Ovary (tissue), 10 donors: Measurements from ENCODE around the gene NPC2. TPM values are rescaled to one million over a fixed set of nuclear protein-coding genes. Genes with fewer than 3 reads are reported as not detected.

ENCODE experiments used
- DNase-seq, 5 donors: peaks; one replicate each; pipeline ENCODE4 v3.0.0-alpha.2; 2019 to 2020
- H3K27ac ChIP-seq, 2 donors: fragments of 200-600 bp; one replicate each; pipeline versions ENCODE4 v1.5.1 to v1.8.0; 2019 to 2022
- H3K27me3 ChIP-seq: fragments of 200-600 bp; one replicate; pipeline ENCODE4 v1.8.0; 2022
- H3K36me3 ChIP-seq: fragments of 200-600 bp; sonication (generic); one replicate; pipeline ENCODE4 v1.5.1; 2019
- H3K4me1 ChIP-seq: one replicate; pipeline ENCODE4 v1.8.1; 2013; ENCODE audit warnings: mild to moderate bottlenecking, moderate library complexity; ENCODE audit not compliant: insufficient read depth
- H3K4me3 ChIP-seq: fragments of 200-600 bp; sonication (generic); one replicate; pipeline ENCODE4 v1.5.1; 2017
- H3K9me3 ChIP-seq, 2 donors: fragments of 200-600 bp in 1 of 2; sonication (generic) in 1 of 2; one replicate each; pipeline versions ENCODE4 v1.5.1 to v1.8.1; 2013 to 2019; ENCODE audit warnings: mild to moderate bottlenecking in 1 of 2, moderate library complexity in 1 of 2
- EP300 ChIP-seq: sonication (generic); formaldehyde crosslinking; IDR thresholded peaks from one replicate; pipeline ENCODE4 v1.6.1; 2017; ENCODE audit warnings: antibody characterized with exemption
- POLR2A ChIP-seq: fragments of 450-650 bp; IDR thresholded peaks from one replicate; pipeline ENCODE4 v1.6.1; 2017; ENCODE audit warnings: antibody characterized with exemption, mild to moderate bottlenecking, moderate library complexity
- WGBS, 3 donors: extraction: QIAGEN DNeasy Blood & Tissue Kit in 1 of 3; methylation state at CpG; one replicate each; pipeline versions ENCODE4 v1.1.5 to v1.1.7; 2013 to 2017; 5-methylcytosine and 5-hydroxymethylcytosine counted together
- intact Hi-C, 4 donors: fragments of 100-400 bp; cut with DNase I; formaldehyde crosslinking; loops; one replicate each; pipeline versions ENCODE4 v1.11.0 to v1.15.1; 2022 to 2023
- long read RNA-seq, 3 donors: library from polyadenylated mRNA in 2 of 3; unstranded in 2 of 3; transcript quantifications; one replicate each; pipeline ENCODE4 v2.0.0 and lab custom pipeline, GENCODE V29; 2021 to 2026
- polyA plus RNA-seq, 2 donors: library from polyadenylated mRNA; stranded (reverse); fragments of 200-250 nt in 1 of 2; fragments of 350-450 nt in 1 of 2; fragmentation: Illumina TruSeq in 1 of 2; extraction: RNeasy Lipid Tissue Mini Kit (QIAGEN cat#74804) in 1 of 2; gene quantifications; one replicate each; pipeline ENCODE4 v1.2.3, GENCODE V29; 2013 to 2014
- total RNA-seq, 7 donors: library from RNA; depleted of rRNA in 2 of 7; stranded (reverse); fragments of >200 nt in 2 of 7; fragmentation: NEBNext Ultra II Directional in 3 of 7; extraction: Animal tissue kit (Norgen Biotek cat#: 25700) in 3 of 7; gene quantifications; one replicate each; pipeline versions ENCODE4 v1.1.0 to v1.2.4, GENCODE V29; 2016 to 2023
- TF ChIP-seq, protein P1 (sequence below), 3 donors: fragments of 450-650 bp in 2 of 3; fragments of 200-600 bp in 1 of 3; IDR thresholded peaks; one replicate each; pipeline versions ENCODE4 v1.5.1 to v1.8.0; 2016 to 2022; ENCODE audit warnings: antibody characterized with exemption in 3 of 3, mild to moderate bottlenecking in 1 of 3
- donor health status: DM: no; HTN: no; CAD: no; lungs with moderate emphysema.
- donor health status: DM: no; HTN: no; CAD: no.
- donor health status: Bipolar disorder and iron deficiency.
- donor health status: DM: yes; HTN: yes; CAD: no.
- donor health status: DM: no; HTN: no; CAD: no.
- donor health status: DM: yes; HTN: yes; CAD: no.

NPC2 gene
- total RNA-seq (100 to 1,000 TPM; 175 to 422 (median 222) TPM), polyA plus RNA-seq (100 to 1,000 TPM; 329 to 506 TPM)
- long read RNA-seq, donor 1, transcript NPC2-207 (5 exons, 1,035 nt), result major isoform, 271 of 275 reads
- long read RNA-seq, donor 1, partial matches to known transcripts, result 1 of 275 reads
- long read RNA-seq, donor 1, other reads (novel, unspliced or antisense), result 3 of 275 reads
- long read RNA-seq, donor 2, transcript NPC2-207 (5 exons, 1,035 nt), result major isoform, 204 of 272 reads
- long read RNA-seq, donor 2, partial matches to known transcripts, result 17 of 272 reads
- long read RNA-seq, donor 2, other reads (novel, unspliced or antisense), result 47 of 272 reads
- long read RNA-seq, donor 3, transcript NPC2-207 (5 exons, 1,035 nt), result major isoform, 209 of 221 reads
- long read RNA-seq, donor 3, partial matches to known transcripts, result 5 of 221 reads
- long read RNA-seq, donor 3, other reads (novel, unspliced or antisense), result 6 of 221 reads

- Histone ChIP-seq H3K27ac (peak within 1 kb of the TSS; percentile 80 to 82), H3K4me3 (peak within 1 kb of the TSS; percentile 87), H3K4me1 (peaks cover 5% of the 10 kb centered on the region), H3K9me3 (no peaks in the 10 kb centered on the region), H3K27me3 (no peaks in the 10 kb centered on the region), H3K36me3 (no peaks in the 10 kb centered on the region)
- 0% methylated on average over 29 to 35 of the region's 35 CpGs for WGBS, 3 donors
- intact Hi-C loops, result loop anchor here in 1 of 4 donors (5.0 kb wide), 1 partner anchor 119 kb away; the partner anchor contains the start of gene LTBP2
- no peak for TF ChIP-seq EP300
- peak; percentile 62 for TF ChIP-seq POLR2A
- DNase-seq, result no peak
Observed at GRCh38 chr14:74492776-74493342, at the start of gene NPC2. NPC2 (minus strand) TSS chr14:74493305; CDS start chr14:74493274, 31 bp downstream.

- H3K4me1 ChIP-seq, result no peaks in the 10 kb centered on the region
- H3K4me3 ChIP-seq, result no peak overlapping the region
- peak in 1 of 5 donors; percentile 31 for DNase-seq
- TF ChIP-seq EP300 (no peak), POLR2A (no peak)
- TF ChIP-seq, protein P1, sequence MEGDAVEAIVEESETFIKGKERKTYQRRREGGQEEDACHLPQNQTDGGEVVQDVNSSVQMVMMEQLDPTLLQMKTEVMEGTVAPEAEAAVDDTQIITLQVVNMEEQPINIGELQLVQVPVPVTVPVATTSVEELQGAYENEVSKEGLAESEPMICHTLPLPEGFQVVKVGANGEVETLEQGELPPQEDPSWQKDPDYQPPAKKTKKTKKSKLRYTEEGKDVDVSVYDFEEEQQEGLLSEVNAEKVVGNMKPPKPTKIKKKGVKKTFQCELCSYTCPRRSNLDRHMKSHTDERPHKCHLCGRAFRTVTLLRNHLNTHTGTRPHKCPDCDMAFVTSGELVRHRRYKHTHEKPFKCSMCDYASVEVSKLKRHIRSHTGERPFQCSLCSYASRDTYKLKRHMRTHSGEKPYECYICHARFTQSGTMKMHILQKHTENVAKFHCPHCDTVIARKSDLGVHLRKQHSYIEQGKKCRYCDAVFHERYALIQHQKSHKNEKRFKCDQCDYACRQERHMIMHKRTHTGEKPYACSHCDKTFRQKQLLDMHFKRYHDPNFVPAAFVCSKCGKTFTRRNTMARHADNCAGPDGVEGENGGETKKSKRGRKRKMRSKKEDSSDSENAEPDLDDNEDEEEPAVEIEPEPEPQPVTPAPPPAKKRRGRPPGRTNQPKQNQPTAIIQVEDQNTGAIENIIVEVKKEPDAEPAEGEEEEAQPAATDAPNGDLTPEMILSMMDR (IDR thresholded peaks at IDR 0.05), result no peak
- intact Hi-C loops, result no loop called here
- no peaks in the 10 kb centered on the region for H3K9me3 ChIP-seq
- no peak overlapping the region for H3K27ac ChIP-seq
- H3K36me3 ChIP-seq, result no peaks in the 10 kb centered on the region
- WGBS, 3 donors, result 61 to 68% (median 66%) methylated on average over 10 of the region's 10 CpGs
- no peaks in the 10 kb centered on the region for H3K27me3 ChIP-seq
Observed at GRCh38 chr14:74542056-74542685, 49.1 kb upstream of the NPC2 start.

DNA sequence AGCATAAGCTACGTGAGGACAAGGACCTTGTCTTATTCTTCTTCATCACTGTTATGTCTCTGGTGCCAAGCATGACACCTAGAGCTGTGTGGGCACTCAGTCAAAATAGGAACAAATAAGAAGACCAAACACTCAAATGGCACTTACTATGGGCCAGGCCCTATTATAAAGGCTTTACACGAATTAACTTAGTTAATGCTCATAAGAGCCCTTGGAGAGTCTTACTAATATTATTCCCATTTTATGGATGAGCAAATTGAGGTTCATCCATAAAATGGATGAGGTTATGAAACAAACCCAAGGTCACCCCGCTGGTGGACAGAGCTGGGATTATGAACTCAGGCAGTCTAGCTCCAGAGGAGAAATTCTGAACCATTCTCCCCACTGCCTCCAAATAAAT is 48.1 kb upstream of the NPC2 start:
- no peaks in the 10 kb centered on the region for H3K27me3 ChIP-seq
- no peaks in the 10 kb centered on the region for H3K36me3 ChIP-seq
- DNase-seq, result no peak
- H3K4me3 ChIP-seq, result no peak overlapping the region
- 89 to 94% (median 93%) methylated on average over 3 of the region's 3 CpGs for WGBS, 3 donors
- H3K27ac ChIP-seq, result no peak overlapping the region
- H3K9me3 ChIP-seq, result no peaks in the 10 kb centered on the region
- no peaks in the 10 kb centered on the region for H3K4me1 ChIP-seq
- TF ChIP-seq, protein P1 (IDR thresholded peaks at IDR 0.05), result no peak
- no peak for TF ChIP-seq POLR2A
- no peak for TF ChIP-seq EP300
- intact Hi-C loops, result no loop called here

DNA sequence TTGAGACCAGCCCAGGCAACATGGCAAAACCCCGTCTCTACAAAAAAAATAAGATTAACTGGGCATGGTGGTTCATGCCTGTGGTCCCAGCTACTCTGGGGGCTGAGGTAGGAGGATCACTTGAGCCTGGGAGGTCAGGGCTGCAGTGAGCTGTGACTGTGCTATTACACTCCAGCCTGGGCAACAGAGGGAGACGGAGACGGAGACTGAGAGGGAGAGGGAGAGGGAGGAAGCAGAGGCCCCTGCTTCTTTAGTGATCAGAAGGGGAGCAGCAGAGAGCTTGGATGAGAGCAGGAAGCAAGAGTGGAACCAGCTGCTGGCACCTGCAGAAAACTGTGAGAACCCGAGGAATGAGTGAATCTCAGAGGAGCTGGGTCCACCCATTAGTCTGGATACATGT is 46.4 kb upstream of the NPC2 start:
- H3K27me3 ChIP-seq, result no peaks in the 10 kb centered on the region
- DNase-seq, result peak in 1 of 5 donors; percentile 19
- H3K36me3 ChIP-seq, result no peaks in the 10 kb centered on the region
- H3K27ac ChIP-seq, result no peak overlapping the region
- no peaks in the 10 kb centered on the region for H3K9me3 ChIP-seq
- intact Hi-C loops, result no loop called here
- TF ChIP-seq EP300 (no peak), POLR2A (no peak)
- TF ChIP-seq, protein P1 (IDR thresholded peaks at IDR 0.05), result no peak
- 55 to 71% (median 61%) methylated on average over 4 of the region's 4 CpGs for WGBS, 3 donors
- H3K4me3 ChIP-seq, result no peak overlapping the region
- H3K4me1 ChIP-seq, result no peaks in the 10 kb centered on the region
